ENCODE results near the gene EFCAB9. TPM values are rescaled to one million over a fixed set of nuclear protein-coding genes. Genes with fewer than 3 reads are reported as not detected.

EFCAB9 gene
- total and polyA plus RNA-seq, 2 of the 13 experiments (the other 11 are each of a cell fraction or from before 2014, with no cell fraction given): not detected

- no peaks in the 10 kb centered on the region for H3K9me3 ChIP-seq (ENCODE audit: low read length)
- in situ Hi-C loops (cut with HindIII; ENCODE audit: extremely low pct_ligation_motif_present, low pct_unique_long_range_greater_than_20kb): no loop called here
- no peak overlapping the region for H3K4me3 ChIP-seq (replicated peaks in 1 of 3; ENCODE audit: insufficient read depth in 1 of 3, low read depth in 2 of 3, low read length in 3 of 3)
- H4K20me1 ChIP-seq (ENCODE audit: insufficient read depth, low read length): no peaks in the 10 kb centered on the region
- TF ChIP-seq ZNF224 (CRISPR knock-in tag; IDR thresholded peaks at IDR 0.05): no peak
- intact Hi-C loops (cut with micrococcal nuclease; ENCODE audit: unreplicated experiment): no loop called here
- H3K4me2 ChIP-seq (ENCODE audit: low read depth, low read length): no peak overlapping the region
- H3K36me3 ChIP-seq (replicated peaks in 1 of 2; ENCODE audit: control insufficient read depth in 1 of 2, insufficient read depth in 2 of 2, low read length in 2 of 2): no peaks in the 10 kb centered on the region; a peak in 1 of 5 replicates
- no peaks in the 10 kb centered on the region for H3K79me2 ChIP-seq (ENCODE audit: insufficient read depth, low read length)
- 98% methylated on average over 9 of the region's 9 CpGs for WGBS (ENCODE audit: low lambda C conversion rate)
- CTCF ChIA-PET (ENCODE audit: low intra/inter-chr PET ratio, low total read pairs): no interaction called here
- BruUV-seq (replicated peaks): no TSS peak
- peaks cover 55% of the 10 kb centered on the region for H3K4me1 ChIP-seq (ENCODE audit: insufficient read depth, low read length)
- H3K27ac ChIP-seq (ENCODE audit: extremely low read length, insufficient read depth, low read length): no peak overlapping the region
- DNase-seq (ENCODE audit: low spot score): no peak
- no peak for FAIRE-seq
- no peaks in the 10 kb centered on the region for H3K27me3 ChIP-seq (ENCODE audit: control insufficient read depth in 1 of 2, insufficient read depth in 2 of 2, low read length in 2 of 2)
- no peak overlapping the region for H2AFZ ChIP-seq (ENCODE audit: low read length)
- no peak for ATAC-seq
- no peak overlapping the region for H3K9ac ChIP-seq (ENCODE audit: insufficient read depth, low read depth, low read length)
- POLR2A ChIA-PET: no interaction called here
These were observed 47.3 kb upstream of the EFCAB9 start for GRCh38 chr5:172146748-172147092.

DNA sequence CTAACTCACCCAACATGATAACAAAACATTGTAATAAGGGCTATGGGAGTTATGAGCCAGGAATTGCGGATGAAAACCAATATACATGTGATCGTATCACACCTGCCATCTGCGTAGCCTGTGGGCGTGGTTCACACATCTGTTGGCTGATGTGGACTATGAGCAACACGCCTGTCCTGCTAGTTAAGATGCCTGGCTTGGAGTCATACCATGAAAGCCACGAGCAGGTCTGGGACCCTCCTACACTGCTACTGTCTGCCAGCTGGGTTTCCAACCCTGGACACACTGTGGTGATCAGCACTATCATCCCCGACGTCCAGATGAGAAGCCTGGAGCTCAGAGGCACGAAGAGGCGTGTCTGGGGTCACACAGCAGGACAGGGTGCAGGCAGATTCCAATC, 46.1 kb upstream of the EFCAB9 start:
- intact Hi-C loops (cut with micrococcal nuclease; ENCODE audit: unreplicated experiment) (no loop called here), in situ Hi-C loops (cut with HindIII; ENCODE audit: extremely low pct_ligation_motif_present, low pct_unique_long_range_greater_than_20kb) (no loop called here)
- H4K20me1 ChIP-seq (ENCODE audit: insufficient read depth, low read length): no peaks in the 10 kb centered on the region
- H3K79me2 ChIP-seq (ENCODE audit: insufficient read depth, low read length): no peaks in the 10 kb centered on the region
- CTCF ChIA-PET (ENCODE audit: low intra/inter-chr PET ratio, low total read pairs): no interaction called here
- no peak overlapping the region for H2AFZ ChIP-seq (ENCODE audit: low read length)
- FAIRE-seq (no peak), ATAC-seq (no peak), DNase-seq (ENCODE audit: low spot score) (no peak)
- TF ChIP-seq ZNF280B (CRISPR knock-in tag; IDR thresholded peaks at IDR 0.05; ENCODE audit: borderline replicate concordance): 0 out of 2 replicates have a peak, but pooled peaks have one; percentile 28
- no peak for TF ChIP-seq FOXC1 (CRISPR knock-in tag; IDR thresholded peaks at IDR 0.05; ENCODE audit: borderline replicate concordance)
- no peak overlapping the region for H3K4me2 ChIP-seq (ENCODE audit: low read depth, low read length)
- BruUV-seq (replicated peaks): no TSS peak
- H3K4me3 ChIP-seq (replicated peaks in 1 of 3; ENCODE audit: insufficient read depth in 1 of 3, low read depth in 2 of 3, low read length in 3 of 3): no peak overlapping the region
- WGBS (ENCODE audit: low lambda C conversion rate): 96% methylated on average over 10 of the region's 10 CpGs
- peaks cover 53% of the 10 kb centered on the region for H3K4me1 ChIP-seq (ENCODE audit: insufficient read depth, low read length)
- H3K9me3 ChIP-seq (ENCODE audit: low read length): no peaks in the 10 kb centered on the region
- H3K27me3 ChIP-seq (ENCODE audit: control insufficient read depth in 1 of 2, insufficient read depth in 2 of 2, low read length in 2 of 2): no peaks in the 10 kb centered on the region
- H3K9ac ChIP-seq (ENCODE audit: insufficient read depth, low read depth, low read length): no peak overlapping the region
- H3K27ac ChIP-seq (ENCODE audit: extremely low read length, insufficient read depth, low read length): no peak overlapping the region
- POLR2A ChIA-PET: no interaction called here
- H3K36me3 ChIP-seq (replicated peaks in 1 of 2; ENCODE audit: control insufficient read depth in 1 of 2, insufficient read depth in 2 of 2, low read length in 2 of 2): no peaks in the 10 kb centered on the region; a peak in 1 of 5 replicates
